K562 (cell line): ENCODE measurements around the gene MSI1. TPM values are rescaled to one million over a fixed set of nuclear protein-coding genes. Genes with fewer than 3 reads are reported as not detected.

Experiments
- ATAC-seq: fragments of 200-7000 bp; cut with Tn5 transposase; 3 replicates; pipeline ENCODE4 v1.9.1; 2020; ENCODE audit warnings: moderate library complexity
- BruUV-seq: library from RNA; stranded (reverse); fragments of 400-500 nt; replicated peaks from 2 replicates; lab custom pipeline; 2021; lab: Mats Ljungman, UMichigan
- CTCF ChIA-PET: fragments of 300-600 bp; formaldehyde crosslinking; extraction: SDS; loops from one replicate; lab custom pipeline; 2021; ENCODE audit warnings: low intra/inter-chr PET ratio; lab: Yijun Ruan, JAX
- POLR2A ChIA-PET: fragments of 300-600, 350-650 bp; sonication (Branson Sonifier 250); formaldehyde crosslinking; extraction: SDS; loops from one replicate; lab custom pipeline; 2021; ENCODE audit warnings: antibody characterized with exemption, inconsistent platforms; lab: Yijun Ruan, JAX
- DNase-seq, 4 experiments: peaks; one replicate each; pipeline versions ENCODE4 v3.0.0 to v3.0.0-alpha.2; 2011 to 2018; ENCODE audit warnings: low spot score in 3 of 4, mixed read lengths in 3 of 4; ENCODE audit errors: extremely low read depth in 1 of 4
- FAIRE-seq: peaks from 2 replicates; lab custom pipeline; 2011; peaks lifted over from hg19 to GRCh38; lab: Jason Lieb, UNC
- H2AFZ ChIP-seq: 2 replicates; pipeline ENCODE4 v1.6.0; 2011; ENCODE audit warnings: low read depth, low read length, control low read depth, inconsistent platforms
- H3K27ac ChIP-seq: fragments of 200-600 bp; 3 replicates; pipeline ENCODE4 v1.8.0; 2011; ENCODE audit warnings: low read depth, mild to moderate bottlenecking, control low read depth, inconsistent platforms, low read length, moderate library complexity, mixed read lengths; ENCODE audit errors: extremely low read depth
- H3K27me3 ChIP-seq, 2 experiments: fragments of 300-600 bp in 1 of 2; 2 replicates in 1 of 2; 3 replicates in 1 of 2; pipeline versions ENCODE4 v1.6.0 to v1.8.0; 2011; ENCODE audit warnings: inconsistent platforms in 2 of 2, low read length in 2 of 2, mild to moderate bottlenecking in 1 of 2, mixed read lengths in 1 of 2, moderate library complexity in 1 of 2; ENCODE audit not compliant: control insufficient read depth in 2 of 2, insufficient read depth in 2 of 2
- H3K36me3 ChIP-seq: fragments of 300-600 bp; 3 replicates; pipeline ENCODE4 v1.8.0; 2011; ENCODE audit warnings: mild to moderate bottlenecking, low read length, inconsistent platforms; ENCODE audit not compliant: control insufficient read depth, insufficient read depth
- H3K4me1 ChIP-seq, 2 experiments: fragments of 200-600 bp in 1 of 2; replicated peaks in 1 of 2; 2 replicates in 1 of 2; 3 replicates in 1 of 2; pipeline versions ENCODE4 v1.5.1 to v1.8.0; 2011; ENCODE audit warnings: inconsistent platforms in 2 of 2, low read length in 2 of 2, mild to moderate bottlenecking in 1 of 2, mixed read lengths in 1 of 2, moderate library complexity in 1 of 2; ENCODE audit not compliant: control insufficient read depth in 2 of 2, insufficient read depth in 2 of 2
- H3K4me2 ChIP-seq: 2 replicates; pipeline ENCODE4 v1.6.1; 2011; ENCODE audit warnings: low read length, control low read depth, inconsistent platforms, mixed read lengths; ENCODE audit not compliant: insufficient read depth
- H3K4me3 ChIP-seq: fragments of 200-600 bp; sonication (generic), shearing (Covaris generic); 2 replicates; pipeline ENCODE4 v1.5.1; 2016; ENCODE audit warnings: control low read depth, inconsistent platforms
- H3K79me2 ChIP-seq: fragments of 200-600 bp; 3 replicates; pipeline ENCODE4 v1.8.0; 2011; ENCODE audit warnings: low read length, inconsistent platforms; ENCODE audit not compliant: control insufficient read depth, insufficient read depth
- H3K9ac ChIP-seq, 2 experiments: 2 replicates each; pipeline versions ENCODE4 v1.6.0 to v1.6.1; 2011; ENCODE audit warnings: low read depth in 2 of 2, low read length in 2 of 2, control low read depth in 1 of 2, inconsistent platforms in 1 of 2, mild to moderate bottlenecking in 1 of 2, mixed read lengths in 1 of 2; ENCODE audit not compliant: insufficient read depth in 1 of 2
- H3K9me1 ChIP-seq: one replicate; pipeline ENCODE4 v1.6.0; 2011; ENCODE audit warnings: inconsistent platforms, mild to moderate bottlenecking, low read length, moderate library complexity; ENCODE audit not compliant: control insufficient read depth, insufficient read depth
- H3K9me3 ChIP-seq: replicated peaks from 2 replicates; pipeline ENCODE4 v1.5.1; 2011; ENCODE audit warnings: low read depth, low read length, inconsistent platforms; ENCODE audit not compliant: control insufficient read depth, insufficient read depth
- H4K20me1 ChIP-seq: replicated peaks from 2 replicates; pipeline ENCODE4 v1.6.1; 2011; ENCODE audit warnings: low read length, inconsistent platforms, mixed read lengths; ENCODE audit not compliant: control insufficient read depth, insufficient read depth
- DIDO1 ChIP-seq: fragments of 450-650 bp; IDR thresholded peaks from 2 replicates; pipeline ENCODE4 v1.6.1; 2016; ENCODE audit warnings: low read depth, missing biosample characterization, missing genetic modification characterization
- HLTF ChIP-seq: fragments of 450-650 bp; IDR thresholded peaks from 2 replicates; pipeline ENCODE4 v1.6.1; 2016
- IRF2 ChIP-seq: sonication (generic); formaldehyde crosslinking; IDR thresholded peaks from 2 replicates; pipeline ENCODE4 v1.8.1; 2022; ENCODE audit warnings: mild to moderate bottlenecking, missing genetic modification reagents
- KDM2B ChIP-seq: fragments of 250-450 bp; sonication (Bioruptor Pico); IDR thresholded peaks from 2 replicates; pipeline ENCODE4 v1.8.0; 2021; ENCODE audit warnings: mild to moderate bottlenecking, moderate library complexity
- RAD21 ChIP-seq, 2 experiments: fragments of 250-450 bp in 1 of 2; fragments of 450-650 bp in 1 of 2; sonication (Bioruptor Pico) in 1 of 2; formaldehyde crosslinking in 1 of 2; IDR thresholded peaks in 1 of 2; conservative IDR thresholded peaks in 1 of 2; 2 replicates each; pipeline versions ENCODE4 v1.4.0 to v1.8.0; 2020 to 2022; ENCODE audit warnings: mild to moderate bottlenecking in 2 of 2, moderate library complexity in 1 of 2
- ZFPM2 ChIP-seq: fragments of 250-450 bp; sonication (Bioruptor Pico); IDR thresholded peaks from 2 replicates; pipeline ENCODE4 v1.5.1; 2022; ENCODE audit warnings: mild to moderate bottlenecking
- ZNF41 ChIP-seq: fragments of 250-450 bp; sonication (Bioruptor Pico); conservative IDR thresholded peaks from 2 replicates; pipeline ENCODE4 v1.4.0; 2020; ENCODE audit warnings: mild to moderate bottlenecking
- ZNF644 ChIP-seq: fragments of 200-800 bp; sonication (Bioruptor generic); IDR thresholded peaks from 2 replicates; pipeline ENCODE4 v1.6.1; 2016; ENCODE audit warnings: low read depth, missing genetic modification characterization, missing compliant biosample characterization
- WGBS: fragments of 100-300 bp; shearing (Covaris generic); methylation state at CpG from one replicate; pipeline ENCODE4 v1.1.6; 2016; ENCODE audit warnings: low coverage, mixed read lengths; ENCODE audit not compliant: insufficient coverage; ENCODE audit errors: missing lambda C conversion rate; 5-methylcytosine and 5-hydroxymethylcytosine counted together
- in situ Hi-C: fragments of 300-500 bp; cut with MboI; formaldehyde crosslinking; loops from 4 replicates; pipeline ENCODE4 v1.15.0; 2018; ENCODE audit warnings: inconsistent platforms, mixed read lengths
- intact Hi-C: fragments of 100-400 bp; cut with micrococcal nuclease; formaldehyde crosslinking; loops from 2 replicates; pipeline ENCODE4 v1.14.2; 2022
- polyA plus RNA-seq, 8 experiments: library from polyadenylated mRNA; depleted of rRNA in 4 of 8; stranded (reverse) in 5 of 8; unstranded in 3 of 8; fragments of >200 nt; fragmentation: Nextera tagmentation in 2 of 8; fragmentation: Illumina TruSeq in 1 of 8; extraction: Ambion mirVana in 2 of 8; extraction: Trizol in 1 of 8; gene quantifications; 2 replicates each; pipeline versions ENCODE4 v1.2.1 to v1.2.3, GENCODE V29; 2011 to 2014; ENCODE audit warnings: inconsistent platforms in 1 of 8, missing spikeins in 1 of 8
- total RNA-seq, 7 experiments: library from RNA; depleted of rRNA in 6 of 7; stranded (reverse); fragments of >200 nt in 6 of 7; fragmentation: Illumina TruSeq in 2 of 7; extraction: Trizol in 2 of 7; gene quantifications; 2 replicates each; pipeline versions ENCODE4 v1.2.1 to v1.2.3, GENCODE V29; 2011 to 2021; ENCODE audit warnings: low replicate concordance in 1 of 7

MSI1 gene
- total and polyA plus RNA-seq, 9 of the 15 experiments (the other 6 are each of a cell fraction or from before 2014, with no cell fraction given) = 0.16 TPM; not detected in 8

DNA sequence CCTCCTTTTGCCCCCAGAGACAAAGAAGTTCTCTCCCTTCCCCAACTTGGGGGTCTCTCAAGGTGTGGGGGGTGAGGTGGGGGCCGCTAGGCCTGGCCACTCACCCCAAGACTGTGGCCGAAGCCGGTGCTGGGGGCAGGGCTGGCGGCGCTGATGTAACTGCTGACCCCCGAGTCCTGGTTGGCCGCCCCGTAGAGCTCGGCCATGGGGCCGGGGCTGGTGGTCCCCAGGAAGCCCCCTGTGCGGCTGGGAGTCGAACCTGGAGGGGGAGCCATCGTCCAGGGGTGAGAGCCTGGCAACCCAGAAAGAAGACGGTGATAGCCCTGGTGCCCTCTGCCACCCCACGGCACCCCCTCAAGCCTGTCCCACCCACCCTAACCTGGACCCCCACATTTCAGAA, 22.9 kb downstream of the MSI1 start:
- Histone ChIP-seq H3K4me3 (no peak overlapping the region), H4K20me1 (no peaks in the 10 kb centered on the region; the same call in 1 of the 2 replicates), H3K4me1 (peaks cover 0 to 13% of the 10 kb centered on the region in 2 experiments; a peak in 1 of 5 replicates), H3K4me2 (no peak overlapping the region), H3K27me3 (peaks cover 16 to 41% of the 10 kb centered on the region in 2 experiments; a peak in 4 of 5 replicates), H2AFZ (no peak overlapping the region), H3K9me3 (no peaks in the 10 kb centered on the region), H3K9me1 (no peaks in the 10 kb centered on the region), H3K36me3 (no peaks in the 10 kb centered on the region), H3K9ac (no peak overlapping the region), H3K27ac (no peak overlapping the region), H3K79me2 (no peaks in the 10 kb centered on the region)
- TF ChIP-seq IRF2 (CRISPR knock-in tag) (no peak), DIDO1 (no peak), RAD21 (CRISPR knock-in tag; conservative IDR thresholded peaks at IDR 0.05 in 1 of 2, IDR thresholded peaks at IDR 0.05 in 1 of 2) (no peak), ZNF644 (tag) (no peak), KDM2B (CRISPR knock-in tag) (no peak), ZNF41 (no peak), ZFPM2 (CRISPR knock-in tag) (no peak), HLTF (no peak)
- BruUV-seq = no TSS peak
- 5% methylated on average over 11 of the region's 15 CpGs for WGBS
- ATAC-seq (no peak), DNase-seq (no peak), FAIRE-seq (no peak)
- ChIA-PET CTCF (no interaction called here), POLR2A (interaction anchor here (0.7 kb wide), 1 partner anchor 309 kb away, joined by 3 read pairs; no protein-coding TSS in a partner anchor)
- intact Hi-C loops (no loop called here), in situ Hi-C loops (loop anchor here (25.0 kb wide), 1 partner anchor 316 kb away; no protein-coding TSS in a partner anchor)
